Gastrocnemius medialis (tissue), 4 donors: ENCODE measurements around the gene NBEA. TPM values are rescaled to one million over a fixed set of nuclear protein-coding genes. Genes with fewer than 3 reads are reported as not detected.
"Not testable (repeated sequence)": the region's sequence is repeated elsewhere in the genome, so short reads cannot be mapped to it uniquely, and the experiment has no call there.

ENCODE experiments used
- ATAC-seq, 2 donors: fragments of 150-250 bp; one replicate each; pipeline ENCODE4 v1.9.1; 2016
- DNase-seq, 2 donors: peaks; one replicate each; pipeline ENCODE4 v3.0.0-alpha.2; 2019
- H3K27ac ChIP-seq, 4 donors: fragments of 200-600 bp; sonication (generic); 1 replicate in 1 of 4; 2 replicates in 3 of 4; pipeline ENCODE4 v1.5.1; 2016 to 2018; ENCODE audit warnings: mild to moderate bottlenecking in 2 of 4, moderate library complexity in 1 of 4
- H3K27me3 ChIP-seq, 3 donors: fragments of 200-600 bp; sonication (generic) in 2 of 3; 1 replicate in 1 of 3; 2 replicates in 2 of 3; pipeline versions ENCODE4 v1.5.1 to v1.6.0; 2016 to 2019; ENCODE audit warnings: mild to moderate bottlenecking in 1 of 3, moderate library complexity in 1 of 3
- H3K36me3 ChIP-seq, 2 donors: fragments of 200-600 bp; sonication (generic) in 1 of 2; one replicate each; pipeline ENCODE4 v1.5.1; 2017 to 2018
- H3K4me1 ChIP-seq, 2 donors: fragments of 200-600 bp; sonication (generic) in 1 of 2; one replicate each; pipeline ENCODE4 v1.5.1; 2016 to 2017; ENCODE audit warnings: mild to moderate bottlenecking in 2 of 2
- H3K4me3 ChIP-seq, 4 donors: fragments of 200-600 bp; sonication (generic) in 3 of 4; 1 replicate in 1 of 4; 2 replicates in 3 of 4; pipeline ENCODE4 v1.5.1; 2016 to 2019; ENCODE audit warnings: mild to moderate bottlenecking in 2 of 4
- H3K9me3 ChIP-seq, 3 donors: fragments of 200-600 bp; sonication (generic) in 2 of 3; 1 replicate in 1 of 3; 2 replicates in 2 of 3; pipeline ENCODE4 v1.5.1; 2016 to 2019
- POLR2A ChIP-seq, 2 donors: fragments of 450-650 bp; IDR thresholded peaks; one replicate each; pipeline ENCODE4 v1.6.1; 2017; ENCODE audit warnings: antibody characterized with exemption in 2 of 2, mild to moderate bottlenecking in 2 of 2, moderate library complexity in 2 of 2
- in situ Hi-C, 4 donors: fragments of 200-750 bp; cut with MboI; loops; one replicate each; pipeline versions ENCODE4 v1.15.0 to v1.8.0; 2017; ENCODE audit warnings: low sequenced_read_pairs in 4 of 4
- intact Hi-C: fragments of 100-400 bp; cut with DNase I; formaldehyde crosslinking; loops from one replicate; pipeline ENCODE4 v1.15.1; 2023; ENCODE audit warnings: low total_unique reads
- total RNA-seq, 4 donors: library from RNA; depleted of rRNA; stranded (reverse); fragments of >200 nt; gene quantifications; one replicate each; pipeline versions ENCODE4 v1.1.0 to v1.2.3, GENCODE V29; 2016
- TF ChIP-seq, protein P1 (sequence below), 5 experiments: fragments of 450-650 bp in 3 of 5; fragments of 200-600 bp in 2 of 5; sonication (generic) in 2 of 5; IDR thresholded peaks in 4 of 5; conservative IDR thresholded peaks in 1 of 5; 1 replicate in 4 of 5; 2 replicates in 1 of 5; pipeline ENCODE4 v1.5.1; 2016 to 2019; ENCODE audit warnings: antibody characterized with exemption in 5 of 5, mild to moderate bottlenecking in 3 of 5, moderate library complexity in 3 of 5

Gene NBEA
- total RNA-seq, 4 donors from 2014 or later: 4.1 to 5.1 (median 4.7) TPM

DNA sequence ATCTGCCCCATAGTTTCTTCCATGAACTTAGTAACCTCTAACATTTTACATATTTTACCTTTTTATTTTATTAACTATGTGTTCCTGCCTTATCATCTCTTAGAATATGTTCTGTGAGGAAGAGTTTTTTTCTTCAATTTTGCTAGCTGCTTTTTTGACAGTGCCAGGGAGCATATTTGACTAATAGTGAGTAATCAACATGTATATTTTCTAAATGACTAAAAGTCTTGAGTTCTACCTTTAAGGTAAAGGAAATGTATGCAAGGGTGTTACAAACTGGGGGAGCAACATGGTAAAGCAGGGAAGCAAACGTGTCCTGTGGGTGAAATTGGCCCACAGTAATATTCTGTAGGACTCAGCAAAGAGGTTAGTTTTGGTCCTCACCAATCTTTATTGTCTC lies 165.5 kb downstream of the NBEA start:
- TF ChIP-seq POLR2A (IDR thresholded peaks at IDR 0.05): no peak
- TF ChIP-seq, protein P1, sequence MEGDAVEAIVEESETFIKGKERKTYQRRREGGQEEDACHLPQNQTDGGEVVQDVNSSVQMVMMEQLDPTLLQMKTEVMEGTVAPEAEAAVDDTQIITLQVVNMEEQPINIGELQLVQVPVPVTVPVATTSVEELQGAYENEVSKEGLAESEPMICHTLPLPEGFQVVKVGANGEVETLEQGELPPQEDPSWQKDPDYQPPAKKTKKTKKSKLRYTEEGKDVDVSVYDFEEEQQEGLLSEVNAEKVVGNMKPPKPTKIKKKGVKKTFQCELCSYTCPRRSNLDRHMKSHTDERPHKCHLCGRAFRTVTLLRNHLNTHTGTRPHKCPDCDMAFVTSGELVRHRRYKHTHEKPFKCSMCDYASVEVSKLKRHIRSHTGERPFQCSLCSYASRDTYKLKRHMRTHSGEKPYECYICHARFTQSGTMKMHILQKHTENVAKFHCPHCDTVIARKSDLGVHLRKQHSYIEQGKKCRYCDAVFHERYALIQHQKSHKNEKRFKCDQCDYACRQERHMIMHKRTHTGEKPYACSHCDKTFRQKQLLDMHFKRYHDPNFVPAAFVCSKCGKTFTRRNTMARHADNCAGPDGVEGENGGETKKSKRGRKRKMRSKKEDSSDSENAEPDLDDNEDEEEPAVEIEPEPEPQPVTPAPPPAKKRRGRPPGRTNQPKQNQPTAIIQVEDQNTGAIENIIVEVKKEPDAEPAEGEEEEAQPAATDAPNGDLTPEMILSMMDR (IDR thresholded peaks at IDR 0.05 in 4 of 5, conservative IDR thresholded peaks at IDR 0.05 in 1 of 5): no peak
- DNase-seq (no peak), ATAC-seq (no peak)
- in situ Hi-C loops: no loop called here
- intact Hi-C loops: no loop called here
- Histone ChIP-seq H3K4me3 (no peak overlapping the region), H3K4me1 (no peaks in the 10 kb centered on the region), H3K36me3 (no peaks in the 10 kb centered on the region), H3K9me3 (no peaks in the 10 kb centered on the region), H3K27me3 (no peaks in the 10 kb centered on the region), H3K27ac (no peak overlapping the region)

DNA sequence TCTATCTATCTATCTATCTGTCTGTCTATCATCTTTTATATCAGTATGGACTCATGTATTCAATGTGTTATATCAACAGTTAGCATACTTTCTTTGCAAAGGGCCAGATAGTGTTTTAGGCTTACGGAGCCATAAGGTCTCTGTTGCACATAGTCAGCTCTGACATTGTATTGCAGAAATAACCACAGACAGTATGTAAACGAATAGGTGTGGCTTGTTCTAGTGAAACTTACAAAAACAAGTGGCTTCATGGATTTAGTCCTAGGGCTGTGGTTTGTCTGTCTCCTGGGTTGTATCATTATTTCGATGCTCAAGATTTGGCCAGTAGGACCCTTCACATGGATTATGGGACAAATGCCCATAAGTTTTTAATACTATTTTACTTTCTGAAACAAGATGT lies 171.5 kb downstream of the NBEA start:
- ATAC-seq, in situ Hi-C loops: not testable (repeated sequence)

DNA sequence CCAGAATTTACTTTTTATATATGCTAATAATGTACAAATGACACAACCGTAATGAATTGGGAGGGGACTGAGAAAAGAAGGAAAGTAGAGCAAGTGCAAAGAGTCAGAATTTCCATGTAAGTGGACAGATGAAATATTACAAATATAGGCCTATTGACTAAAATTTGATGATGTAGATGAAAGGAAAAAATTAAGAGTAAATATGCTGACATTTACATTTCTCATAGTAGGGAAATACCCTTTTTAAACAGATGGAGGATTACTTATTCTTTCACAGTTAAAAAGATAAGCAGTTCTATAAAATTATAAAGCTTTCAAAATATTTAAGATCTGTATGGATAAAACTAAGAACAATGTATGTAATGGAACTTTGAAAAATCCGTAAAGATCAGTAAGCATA lies 185.4 kb downstream of the NBEA start:
- Histone ChIP-seq H3K27ac (no peak overlapping the region), H3K27me3 (no peaks in the 10 kb centered on the region), H3K4me1 (no peaks in the 10 kb centered on the region), H3K9me3 (no peaks in the 10 kb centered on the region), H3K36me3 (no peaks in the 10 kb centered on the region), H3K4me3 (no peak overlapping the region)
- no peak for DNase-seq
- TF ChIP-seq POLR2A (IDR thresholded peaks at IDR 0.05): no peak
- TF ChIP-seq, protein P1 (IDR thresholded peaks at IDR 0.05 in 4 of 5, conservative IDR thresholded peaks at IDR 0.05 in 1 of 5): no peak
- ATAC-seq: no peak
- intact Hi-C loops: no loop called here
- in situ Hi-C loops: no loop called here

More for the DNA sequence above, 171.5 kb downstream of the NBEA start:
- H3K36me3 ChIP-seq, DNase-seq, intact Hi-C loops, H3K27ac ChIP-seq, H3K27me3 ChIP-seq, H3K4me1 ChIP-seq, H3K4me3 ChIP-seq, H3K9me3 ChIP-seq: not testable (repeated sequence)

DNA sequence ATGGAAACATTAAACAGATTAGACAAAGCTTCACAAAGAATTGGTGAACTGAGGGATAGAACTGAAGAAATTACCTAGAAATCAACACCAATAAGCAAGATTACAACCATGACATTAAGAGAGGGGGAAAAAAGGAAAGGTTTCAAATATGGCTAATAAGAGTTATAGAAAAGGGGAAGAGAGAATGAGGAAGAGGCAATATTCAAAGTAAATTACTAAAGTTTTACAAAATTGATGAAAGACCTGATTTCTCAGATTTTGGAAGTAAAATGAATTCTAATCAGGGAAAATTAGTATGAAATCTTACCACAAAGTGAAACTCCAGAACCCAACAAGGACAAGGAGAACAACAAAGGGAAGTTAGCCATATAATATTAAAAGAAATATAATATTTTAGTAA lies 187.4 kb downstream of the NBEA start:
- H3K27me3 ChIP-seq: no peaks in the 10 kb centered on the region
- DNase-seq: no peak
- in situ Hi-C loops: no loop called here
- no peak overlapping the region for H3K4me3 ChIP-seq
- no peak overlapping the region for H3K27ac ChIP-seq
- H3K36me3 ChIP-seq: no peaks in the 10 kb centered on the region
- no peaks in the 10 kb centered on the region for H3K9me3 ChIP-seq
- H3K4me1 ChIP-seq: no peaks in the 10 kb centered on the region
- intact Hi-C loops: no loop called here
- TF ChIP-seq, protein P1 (IDR thresholded peaks at IDR 0.05 in 4 of 5, conservative IDR thresholded peaks at IDR 0.05 in 1 of 5): no peak
- no peak for TF ChIP-seq POLR2A (IDR thresholded peaks at IDR 0.05)
- ATAC-seq: no peak

DNA sequence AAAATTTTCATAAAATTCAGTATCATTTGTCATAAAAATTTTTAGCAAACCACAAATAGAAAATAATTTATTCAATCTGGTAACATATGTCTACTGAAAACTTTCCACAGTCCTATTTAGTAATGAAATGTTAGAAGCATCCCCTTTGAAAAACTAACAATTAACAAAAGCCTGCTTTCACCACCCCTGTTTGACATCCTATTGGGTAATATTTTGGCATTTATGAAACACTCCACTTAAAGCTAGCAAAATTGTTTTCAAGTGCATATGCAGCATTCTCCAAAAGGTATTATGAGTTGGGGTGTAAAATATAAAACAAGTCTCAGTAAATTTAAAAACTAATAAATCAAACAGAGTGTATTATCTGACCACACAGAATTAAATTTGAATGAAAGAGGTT lies 189.4 kb downstream of the NBEA start:
- in situ Hi-C loops: no loop called here
- no peaks in the 10 kb centered on the region for H3K27me3 ChIP-seq
- intact Hi-C loops: no loop called here
- no peaks in the 10 kb centered on the region for H3K4me1 ChIP-seq
- H3K4me3 ChIP-seq: no peak overlapping the region
- TF ChIP-seq, protein P1 (IDR thresholded peaks at IDR 0.05 in 4 of 5, conservative IDR thresholded peaks at IDR 0.05 in 1 of 5): no peak
- no peak for TF ChIP-seq POLR2A (IDR thresholded peaks at IDR 0.05)
- DNase-seq (no peak), ATAC-seq (no peak)
- H3K27ac ChIP-seq: no peak overlapping the region
- H3K9me3 ChIP-seq: no peaks in the 10 kb centered on the region
- no peaks in the 10 kb centered on the region for H3K36me3 ChIP-seq
